Stomach (tissue), 9 donors: ENCODE data around the gene SULF2. TPM values are rescaled to one million over a fixed set of nuclear protein-coding genes. Genes with fewer than 3 reads are reported as not detected.

Experiments used
- DNase-seq, 2 donors: peaks; one replicate each; pipeline versions ENCODE4 v3.0.0 to v3.0.0-alpha.2; 2013 to 2019
- H3K27ac ChIP-seq, 5 donors: fragments of 200-600 bp in 4 of 5; sonication (generic) in 4 of 5; one replicate each; pipeline ENCODE4 v1.5.1; 2013 to 2019; ENCODE audit warnings: mild to moderate bottlenecking in 1 of 5, moderate library complexity in 1 of 5
- H3K27me3 ChIP-seq, 3 donors: fragments of 200-600 bp; sonication (generic); one replicate each; pipeline ENCODE4 v1.5.1; 2017 to 2019; ENCODE audit warnings: mixed run types in 1 of 3
- H3K36me3 ChIP-seq, 4 donors: fragments of 200-600 bp; sonication (generic); 1 replicate in 3 of 4; 2 replicates in 1 of 4; pipeline ENCODE4 v1.5.1; 2016 to 2019
- H3K4me1 ChIP-seq, 4 donors: fragments of 200-600 bp; sonication (generic); one replicate each; pipeline ENCODE4 v1.5.1; 2016 to 2019
- H3K4me3 ChIP-seq, 4 donors: fragments of 200-600 bp; sonication (generic) in 3 of 4; one replicate each; pipeline ENCODE4 v1.5.1; 2016 to 2019; ENCODE audit warnings: mild to moderate bottlenecking in 1 of 4
- H3K9me3 ChIP-seq, 4 donors: fragments of 200-600 bp; sonication (generic); one replicate each; pipeline ENCODE4 v1.5.1; 2016 to 2019
- CTCF ChIP-seq, 7 experiments: fragments of 450-650 bp in 4 of 7; fragments of 200-600 bp in 3 of 7; sonication (generic) in 3 of 7; IDR thresholded peaks; one replicate each; pipeline ENCODE4 v1.5.1; 2016 to 2019; ENCODE audit warnings: antibody characterized with exemption in 7 of 7, control low read depth in 2 of 7, mild to moderate bottlenecking in 1 of 7
- EP300 ChIP-seq: sonication (generic); formaldehyde crosslinking; IDR thresholded peaks from one replicate; pipeline ENCODE4 v1.6.1; 2017; ENCODE audit warnings: antibody characterized with exemption
- POLR2A ChIP-seq, 4 donors: fragments of 450-650 bp; IDR thresholded peaks; one replicate each; pipeline ENCODE4 v1.6.1; 2016; ENCODE audit warnings: antibody characterized with exemption in 4 of 4, control low read depth in 2 of 4, mild to moderate bottlenecking in 1 of 4, moderate library complexity in 1 of 4
- POLR2AphosphoS5 ChIP-seq, 3 donors: sonication (generic); formaldehyde crosslinking; IDR thresholded peaks; one replicate each; pipeline ENCODE4 v1.6.1; 2016; ENCODE audit warnings: antibody characterized with exemption in 3 of 3
- whole genome bisulfite sequencing, 5 donors: extraction: QIAGEN DNeasy Blood & Tissue Kit in 3 of 5; methylation state at CpG; one replicate each; pipeline versions ENCODE4 v1.1.5 to v1.1.7; 2013 to 2018; 5-methylcytosine and 5-hydroxymethylcytosine counted together
- intact Hi-C: fragments of 100-400 bp; cut with DNase I; formaldehyde crosslinking; loops from one replicate; pipeline ENCODE4 v1.15.1; 2023; ENCODE audit warnings: low total_unique reads
- polyA plus RNA-seq, 3 donors: library from polyadenylated mRNA; stranded (reverse); fragments of 200-250 nt; gene quantifications; one replicate each; pipeline ENCODE4 v1.2.3, GENCODE V29; 2013
- total RNA-seq, 5 donors: library from RNA; depleted of rRNA; stranded (reverse); fragments of >200 nt; gene quantifications; one replicate each; pipeline versions ENCODE4 v1.1.0 to v1.2.3, GENCODE V29; 2014 to 2016
- donor health status: healthy with polysubstance abuse.
- donor health status: Bipolar disorder and iron deficiency.
- donor health status: healthy.

The SULF2 gene
- total and polyA plus RNA-seq, 8 donors: 9.0 to 226 (median 27.3) TPM

DNA sequence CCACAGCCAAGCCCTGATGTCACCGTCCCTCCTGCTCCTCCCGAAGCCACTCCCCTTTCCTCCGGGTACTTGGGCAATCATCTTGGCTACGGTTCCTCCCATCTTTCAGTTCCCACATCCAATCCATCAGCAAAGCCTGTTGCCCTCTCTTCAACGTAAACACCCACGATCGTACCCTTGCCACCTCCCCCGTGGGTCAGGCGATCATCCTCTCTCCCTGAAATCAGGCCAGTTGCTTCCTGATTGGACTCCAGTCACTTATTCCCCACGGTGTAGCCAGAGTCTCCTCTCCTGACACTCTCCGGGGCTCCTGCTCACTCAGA lies 44.5 kb downstream of the SULF2 start:
- 57 to 70% (median 66%) methylated on average over 11 of the region's 11 CpGs for WGBS, 5 donors
- no peak overlapping the region for H3K4me3 ChIP-seq
- peak in 1 of 2 donors; percentile 42 for DNase-seq
- no peak for TF ChIP-seq POLR2AphosphoS5 (IDR thresholded peaks at IDR 0.05)
- TF ChIP-seq CTCF (IDR thresholded peaks at IDR 0.05): no peak
- TF ChIP-seq POLR2A (IDR thresholded peaks at IDR 0.05): no peak
- TF ChIP-seq EP300: no peak
- H3K4me1 ChIP-seq: no peaks in the 10 kb centered on the region
- intact Hi-C loops: no loop called here
- H3K36me3 ChIP-seq: peaks cover 0 to 8% (median 6%) of the 10 kb centered on the region in 4 donors
- H3K27me3 ChIP-seq: no peaks in the 10 kb centered on the region
- H3K9me3 ChIP-seq: no peaks in the 10 kb centered on the region
- H3K27ac ChIP-seq: no peak overlapping the region

- intact Hi-C loops: no loop called here
- TF ChIP-seq CTCF (IDR thresholded peaks at IDR 0.05) (no peak), POLR2A (IDR thresholded peaks at IDR 0.05) (no peak), EP300 (no peak), POLR2AphosphoS5 (IDR thresholded peaks at IDR 0.05) (no peak)
- Histone ChIP-seq H3K4me3 (no peak overlapping the region), H3K27me3 (no peaks in the 10 kb centered on the region), H3K4me1 (peaks cover 0 to 4% (median 0%) of the 10 kb centered on the region in 4 donors), H3K9me3 (no peaks in the 10 kb centered on the region), H3K27ac (no peak overlapping the region), H3K36me3 (peaks cover 0 to 14% (median 8%) of the 10 kb centered on the region in 4 donors)
- 74 to 89% (median 77%) methylated on average over 10 of the region's 10 CpGs for WGBS, 5 donors
- DNase-seq: no peak
Measured at GRCh38 chr20:47740121-47740861, 45.0 kb downstream of the SULF2 start.

DNA sequence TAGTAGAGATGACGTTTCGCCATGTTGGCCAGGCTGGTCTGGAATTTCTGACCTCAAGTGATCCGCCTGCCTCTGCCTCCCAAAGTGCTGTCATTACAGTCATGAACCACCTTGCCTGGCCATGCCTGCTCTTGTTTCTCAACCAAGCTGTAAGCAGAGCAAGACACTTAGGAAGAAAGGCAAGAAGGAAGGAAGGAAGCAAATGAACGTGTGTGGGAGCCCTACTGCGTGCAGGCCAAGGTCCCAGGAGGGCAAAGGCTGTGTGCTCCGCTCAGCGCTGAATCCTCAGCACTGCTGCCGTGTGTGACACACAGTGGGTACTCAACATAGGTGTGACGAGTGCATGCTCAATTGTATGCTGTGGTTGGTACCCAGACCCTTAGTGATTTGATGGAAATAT lies 47.4 kb downstream of the SULF2 start:
- DNase-seq: no peak
- Histone ChIP-seq H3K36me3 (peaks cover 0 to 16% (median 10%) of the 10 kb centered on the region in 4 donors), H3K27me3 (no peaks in the 10 kb centered on the region), H3K4me3 (no peak overlapping the region), H3K9me3 (no peaks in the 10 kb centered on the region), H3K27ac (no peak overlapping the region), H3K4me1 (peaks cover 0 to 5% (median 0%) of the 10 kb centered on the region in 4 donors)
- intact Hi-C loops: no loop called here
- WGBS, 5 donors: 86 to 97% (median 92%) methylated on average over 9 of the region's 9 CpGs
- TF ChIP-seq POLR2AphosphoS5 (IDR thresholded peaks at IDR 0.05) (no peak), EP300 (no peak), POLR2A (IDR thresholded peaks at IDR 0.05) (no peak), CTCF (IDR thresholded peaks at IDR 0.05) (no peak)

DNA sequence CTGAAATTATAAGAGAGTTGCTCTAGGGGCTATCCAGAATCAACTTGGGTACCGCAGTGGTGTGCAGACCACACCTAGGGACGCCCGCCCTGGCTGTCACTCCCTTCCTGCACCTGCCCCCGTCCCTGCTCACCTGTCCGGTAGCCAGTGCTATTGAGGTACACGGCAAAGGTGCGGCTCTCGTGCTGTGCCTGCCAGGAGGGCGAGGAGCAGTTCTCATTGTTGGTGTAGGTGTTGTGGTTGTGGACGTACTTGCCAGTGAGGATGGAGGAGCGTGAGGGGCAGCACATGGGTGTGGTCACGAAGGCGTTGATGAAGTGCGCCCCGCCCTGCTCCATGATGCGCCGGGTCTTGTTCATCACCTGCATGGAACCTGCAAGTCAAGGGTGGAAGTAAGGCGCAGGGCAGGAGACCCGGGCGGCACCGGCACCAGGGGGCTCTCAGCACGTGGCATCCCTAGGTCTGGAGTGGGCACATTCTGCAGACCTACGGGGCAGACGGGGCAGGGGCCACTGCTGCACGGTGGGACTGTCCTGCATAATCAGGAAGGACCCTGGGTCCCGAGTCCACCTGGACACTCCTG lies 48.6 kb downstream of the SULF2 start:
- intact Hi-C loops: no loop called here
- no peak for DNase-seq
- no peak for TF ChIP-seq EP300
- WGBS, 5 donors: 93 to 96% (median 95%) methylated on average over 26 of the region's 26 CpGs
- H3K9me3 ChIP-seq: no peaks in the 10 kb centered on the region
- peaks cover 0 to 5% (median 0%) of the 10 kb centered on the region in 4 donors for H3K4me1 ChIP-seq
- H3K36me3 ChIP-seq: peaks cover 0 to 22% (median 10%) of the 10 kb centered on the region in 4 donors
- no peak overlapping the region for H3K4me3 ChIP-seq
- H3K27ac ChIP-seq: no peak overlapping the region
- no peaks in the 10 kb centered on the region for H3K27me3 ChIP-seq
